ENCODE measurements around the gene INSRR. TPM values are rescaled to one million over a fixed set of nuclear protein-coding genes. Genes with fewer than 3 reads are reported as not detected.

The INSRR gene
- total RNA-seq, 2 donors from 2014 or later = not detected

- DNase-seq = no peak
- Histone ChIP-seq H3K36me3 (no peaks in the 10 kb centered on the region), H3K4me1 (no peaks in the 10 kb centered on the region), H3K9ac (ENCODE audit: low read depth in 2 of 2, low read length in 2 of 2) (no peak overlapping the region), H3K4me3 (no peak overlapping the region), H3K27me3 (no peaks in the 10 kb centered on the region), H3K27ac (no peak overlapping the region), H3K9me3 (no peaks in the 10 kb centered on the region)
- intact Hi-C loops (cut with DNase I) = no loop called here
- TF ChIP-seq, protein P1, sequence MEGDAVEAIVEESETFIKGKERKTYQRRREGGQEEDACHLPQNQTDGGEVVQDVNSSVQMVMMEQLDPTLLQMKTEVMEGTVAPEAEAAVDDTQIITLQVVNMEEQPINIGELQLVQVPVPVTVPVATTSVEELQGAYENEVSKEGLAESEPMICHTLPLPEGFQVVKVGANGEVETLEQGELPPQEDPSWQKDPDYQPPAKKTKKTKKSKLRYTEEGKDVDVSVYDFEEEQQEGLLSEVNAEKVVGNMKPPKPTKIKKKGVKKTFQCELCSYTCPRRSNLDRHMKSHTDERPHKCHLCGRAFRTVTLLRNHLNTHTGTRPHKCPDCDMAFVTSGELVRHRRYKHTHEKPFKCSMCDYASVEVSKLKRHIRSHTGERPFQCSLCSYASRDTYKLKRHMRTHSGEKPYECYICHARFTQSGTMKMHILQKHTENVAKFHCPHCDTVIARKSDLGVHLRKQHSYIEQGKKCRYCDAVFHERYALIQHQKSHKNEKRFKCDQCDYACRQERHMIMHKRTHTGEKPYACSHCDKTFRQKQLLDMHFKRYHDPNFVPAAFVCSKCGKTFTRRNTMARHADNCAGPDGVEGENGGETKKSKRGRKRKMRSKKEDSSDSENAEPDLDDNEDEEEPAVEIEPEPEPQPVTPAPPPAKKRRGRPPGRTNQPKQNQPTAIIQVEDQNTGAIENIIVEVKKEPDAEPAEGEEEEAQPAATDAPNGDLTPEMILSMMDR (IDR thresholded peaks at IDR 0.05) = no peak
These were observed 24.6 kb downstream of the INSRR start for GRCh38 chr1:156834322-156834721.

DNA sequence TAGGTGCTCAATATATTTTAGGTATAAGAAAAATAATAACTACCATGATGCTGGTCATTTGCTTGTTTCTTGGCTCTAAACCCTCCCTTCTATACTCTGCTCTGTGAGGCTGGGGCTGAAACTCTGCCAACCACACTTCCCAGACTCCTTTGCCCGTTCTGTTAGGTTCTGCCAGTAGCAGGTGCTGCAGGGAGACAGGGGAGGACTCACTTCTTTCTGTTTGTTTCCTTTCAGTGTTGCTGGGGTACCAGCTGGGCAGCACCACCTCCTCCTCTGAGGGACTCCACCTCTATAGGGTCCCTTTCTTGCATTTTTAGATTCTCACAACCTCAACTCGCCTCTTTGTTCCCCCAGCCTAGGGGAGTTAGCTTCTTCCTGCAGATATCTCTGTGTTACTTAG, 25.3 kb downstream of the INSRR start:
- Histone ChIP-seq H3K9me3 (no peaks in the 10 kb centered on the region), H3K4me1 (no peaks in the 10 kb centered on the region), H3K4me3 (no peak overlapping the region), H3K27ac (no peak overlapping the region), H3K36me3 (no peaks in the 10 kb centered on the region), H3K9ac (ENCODE audit: low read depth in 2 of 2, low read length in 2 of 2) (no peak overlapping the region), H3K27me3 (no peaks in the 10 kb centered on the region)
- intact Hi-C loops (cut with DNase I) = no loop called here
- TF ChIP-seq, protein P1 (IDR thresholded peaks at IDR 0.05) = no peak
- DNase-seq = no peak

DNA sequence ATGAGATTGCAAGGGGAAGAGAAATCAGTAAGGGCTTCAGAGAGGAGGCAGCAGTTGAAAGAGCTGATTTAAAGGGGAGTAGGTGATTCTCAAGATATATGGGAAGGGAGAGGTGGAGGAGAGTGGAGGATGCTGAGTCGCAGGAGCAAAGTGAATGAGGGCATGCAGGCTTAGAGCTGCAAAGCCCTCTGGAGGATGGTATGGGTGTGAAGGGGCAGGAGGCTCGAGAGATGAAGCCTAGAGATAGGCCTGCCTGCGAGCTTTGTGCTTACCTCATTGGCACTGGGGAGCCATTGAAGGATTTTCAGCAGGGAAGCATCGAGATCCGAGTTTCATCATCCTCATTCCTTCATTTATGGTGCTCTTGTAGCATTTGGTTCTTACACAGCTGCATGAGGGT, 26.5 kb downstream of the INSRR start:
- TF ChIP-seq, protein P1 (IDR thresholded peaks at IDR 0.05) = no peak
- Histone ChIP-seq H3K27me3 (no peaks in the 10 kb centered on the region), H3K9me3 (no peaks in the 10 kb centered on the region), H3K4me3 (no peak overlapping the region), H3K27ac (no peak overlapping the region), H3K36me3 (no peaks in the 10 kb centered on the region), H3K9ac (ENCODE audit: low read depth in 2 of 2, low read length in 2 of 2) (no peak overlapping the region), H3K4me1 (no peaks in the 10 kb centered on the region)
- intact Hi-C loops (cut with DNase I) = no loop called here
- no peak for DNase-seq

GRCh38 chr1:156828400-156829124, 30.4 kb downstream of the INSRR start:
- H3K4me3 ChIP-seq = no peak overlapping the region
- intact Hi-C loops (cut with DNase I) = no loop called here
- no peak overlapping the region for H3K9ac ChIP-seq (ENCODE audit: low read depth in 2 of 2, low read length in 2 of 2)
- no peaks in the 10 kb centered on the region for H3K27me3 ChIP-seq
- DNase-seq = no peak
- TF ChIP-seq, protein P1 (IDR thresholded peaks at IDR 0.05) = no peak
- H3K36me3 ChIP-seq = no peaks in the 10 kb centered on the region
- H3K4me1 ChIP-seq = no peaks in the 10 kb centered on the region
- H3K27ac ChIP-seq = no peak overlapping the region
- H3K9me3 ChIP-seq = no peaks in the 10 kb centered on the region

DNA sequence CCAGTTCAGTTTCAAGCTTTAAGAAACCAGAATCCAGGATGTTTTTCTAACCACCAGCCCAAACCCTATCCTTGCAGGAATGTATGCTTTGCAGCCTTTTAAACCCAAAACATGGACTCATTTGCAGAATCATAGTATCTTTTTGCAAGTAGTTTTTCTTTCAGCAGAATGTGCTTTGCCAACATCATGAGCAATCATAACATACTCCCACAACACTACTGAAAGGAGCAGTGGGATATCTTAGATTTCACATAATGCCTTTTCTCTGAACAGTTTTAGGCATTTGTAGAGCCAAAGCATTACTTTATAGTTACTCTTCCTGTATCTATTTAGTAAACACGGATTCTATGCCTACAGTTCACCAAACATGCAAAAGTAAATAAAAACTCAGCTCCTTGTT, 32.3 kb downstream of the INSRR start:
- TF ChIP-seq, protein P1 (IDR thresholded peaks at IDR 0.05) = no peak
- no peak overlapping the region for H3K27ac ChIP-seq
- no peak overlapping the region for H3K4me3 ChIP-seq
- H3K36me3 ChIP-seq = no peaks in the 10 kb centered on the region
- no peak for DNase-seq
- no peaks in the 10 kb centered on the region for H3K9me3 ChIP-seq
- no peaks in the 10 kb centered on the region for H3K27me3 ChIP-seq
- H3K4me1 ChIP-seq = no peaks in the 10 kb centered on the region
- intact Hi-C loops (cut with DNase I) = no loop called here
- no peak overlapping the region for H3K9ac ChIP-seq (ENCODE audit: low read depth in 2 of 2, low read length in 2 of 2)
